Putamen (tissue), 1 donor: ENCODE results near the gene TPK1.

ENCODE experiments used
- DNase-seq: peaks from one replicate; pipeline ENCODE4 v3.0.0-alpha.2; 2016; ENCODE audit warnings: low spot score

The TPK1 gene

GRCh38 chr7:144835652-144836544 lies at the start of gene TPK1:
TSS of gene TPK1 (minus strand) at chr7:144836053. CDS start at chr7:144835602, 451 bp downstream.
- peak; percentile 91 for DNase-seq

- DNase-seq, result no peak
Observed at GRCh38 chr7:144885478-144885877, 49.6 kb upstream of the TPK1 start.

DNA sequence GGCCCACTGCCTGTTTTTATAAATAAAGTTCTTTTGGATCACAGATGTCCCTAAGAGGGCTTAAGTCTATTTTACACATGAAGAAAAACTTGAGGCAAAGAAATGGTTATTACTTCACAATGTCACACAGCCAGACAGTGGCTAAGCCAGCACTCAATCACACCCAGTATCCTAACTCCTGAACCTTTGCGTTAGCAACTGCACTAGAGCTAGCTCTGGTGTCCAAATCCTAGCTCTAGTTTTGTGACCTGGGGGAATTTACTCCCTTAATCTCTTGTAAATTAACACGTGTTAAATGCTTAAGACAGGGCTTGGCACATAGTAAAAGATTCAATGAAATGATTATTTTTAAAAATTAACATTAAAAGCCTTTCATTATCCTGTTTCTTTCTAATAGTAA lies 49.0 kb upstream of the TPK1 start:
- DNase-seq, result no peak

DNA sequence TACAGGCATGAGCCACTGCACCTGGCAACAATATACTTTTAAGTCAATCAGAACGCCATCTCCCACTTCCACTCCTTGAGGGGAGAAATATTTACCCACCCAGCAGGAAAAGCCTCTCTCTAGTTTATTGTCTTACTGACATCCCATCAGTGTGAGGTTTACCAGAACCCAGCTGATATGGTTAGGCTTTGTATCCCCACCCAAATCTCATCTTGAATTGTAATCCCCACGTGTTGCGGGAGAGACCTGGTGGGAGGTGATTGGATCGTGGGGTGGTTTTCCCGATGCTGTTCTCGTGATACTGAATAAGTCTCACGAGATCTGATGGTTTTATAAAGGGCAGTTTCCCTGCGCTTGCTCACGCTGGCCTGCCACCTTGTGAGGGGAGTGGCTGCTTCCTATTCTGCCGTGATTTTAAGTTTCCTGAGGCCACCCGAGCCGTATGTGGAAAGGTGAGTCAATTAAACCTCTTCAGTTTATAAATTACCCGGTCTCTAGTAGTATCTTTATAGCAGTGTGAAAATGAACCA lies 37.5 kb upstream of the TPK1 start:
- DNase-seq, result no peak

- no peak for DNase-seq
Observed at GRCh38 chr7:144869082-144869481, 33.2 kb upstream of the TPK1 start.

DNA sequence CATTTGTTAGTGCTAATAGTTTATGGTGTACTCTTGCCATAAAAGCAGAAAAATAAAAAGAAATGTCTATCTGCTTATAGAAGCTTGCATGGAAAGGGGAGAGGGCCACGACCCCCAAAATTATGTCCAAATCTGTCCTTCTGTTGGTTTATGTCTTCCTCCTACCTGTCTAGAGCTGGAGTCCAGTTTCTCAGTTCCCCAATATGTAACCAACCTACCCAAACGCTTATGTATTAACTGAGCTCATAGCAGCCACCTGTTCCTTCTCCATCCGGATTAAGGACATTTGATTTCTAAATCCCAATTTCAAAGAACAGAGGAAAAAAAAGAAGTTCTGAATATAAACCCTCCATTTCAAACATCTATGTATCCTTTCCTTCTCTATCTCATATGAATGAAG lies 30.3 kb upstream of the TPK1 start:
- no peak for DNase-seq

DNA sequence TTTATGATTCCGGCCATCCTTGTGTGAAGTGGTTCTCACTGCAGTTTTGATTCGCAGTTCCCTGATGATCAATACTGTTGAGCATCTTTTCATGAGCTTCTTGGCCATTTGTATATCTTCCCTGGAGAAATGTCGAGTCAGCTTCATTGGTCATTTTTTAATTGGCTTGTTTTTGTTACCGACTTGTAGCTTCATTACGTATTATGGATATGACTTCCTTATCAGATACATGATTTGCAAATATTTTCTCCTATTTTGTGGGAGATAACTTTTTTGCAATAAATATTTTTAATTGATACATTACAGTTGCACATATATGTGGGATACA lies 27.4 kb upstream of the TPK1 start:
- no peak for DNase-seq

DNA sequence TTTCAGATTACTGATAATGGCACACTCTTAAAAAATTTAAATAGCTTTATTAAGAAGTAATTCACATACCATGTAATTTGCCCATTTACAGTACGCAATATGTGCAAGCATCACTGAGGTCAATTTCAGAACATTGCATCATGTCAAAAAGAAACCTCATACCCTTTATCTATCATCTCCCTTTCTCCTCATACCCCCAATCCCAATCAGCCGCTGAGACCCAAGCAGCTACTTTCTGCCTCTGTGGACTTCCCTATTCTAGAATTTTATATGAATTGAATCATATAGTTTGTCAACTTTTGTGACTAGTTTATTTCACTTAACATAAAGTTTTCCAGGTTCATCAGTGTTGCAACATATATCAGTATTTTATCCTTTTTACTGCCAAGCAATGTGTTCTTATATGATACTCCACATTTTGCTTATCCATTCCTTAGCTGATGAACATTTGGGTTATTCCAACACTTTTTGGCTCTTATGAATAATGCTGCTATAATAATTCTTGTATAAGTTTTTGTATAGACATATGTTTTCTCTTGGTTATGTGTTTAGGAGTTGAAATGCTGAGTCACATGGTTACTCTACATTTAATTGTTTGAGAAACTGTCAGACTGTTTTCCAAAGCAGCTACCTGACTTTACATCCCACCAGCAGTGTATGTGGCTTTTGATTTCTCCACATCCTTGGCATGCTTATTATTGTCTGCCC lies 26.9 kb upstream of the TPK1 start:
- no peak for DNase-seq

DNA sequence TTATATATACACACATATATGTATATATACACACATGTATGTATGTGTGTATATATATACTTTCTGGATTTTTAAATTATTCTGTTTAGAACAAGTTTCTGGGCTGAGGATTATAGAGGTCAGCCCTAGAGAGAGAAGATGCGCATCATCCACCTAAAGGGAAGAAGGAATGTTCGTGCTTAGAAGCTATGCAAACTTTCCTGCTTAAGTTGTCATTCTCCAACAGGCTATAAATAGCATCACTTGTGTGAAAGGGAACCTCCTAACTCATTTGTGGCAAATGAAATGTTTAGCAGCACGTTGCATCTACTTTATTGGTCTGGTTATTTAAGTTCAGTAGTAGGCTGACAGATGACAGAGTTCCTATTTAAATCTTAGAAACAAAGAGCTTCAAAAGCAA lies 23.9 kb upstream of the TPK1 start:
- DNase-seq, result no peak

- DNase-seq, result no peak
Observed at GRCh38 chr7:144857463-144857862, 21.6 kb upstream of the TPK1 start.

GRCh38 chr7:144854839-144855424 lies 19.1 kb upstream of the TPK1 start:
- DNase-seq, result no peak

DNA sequence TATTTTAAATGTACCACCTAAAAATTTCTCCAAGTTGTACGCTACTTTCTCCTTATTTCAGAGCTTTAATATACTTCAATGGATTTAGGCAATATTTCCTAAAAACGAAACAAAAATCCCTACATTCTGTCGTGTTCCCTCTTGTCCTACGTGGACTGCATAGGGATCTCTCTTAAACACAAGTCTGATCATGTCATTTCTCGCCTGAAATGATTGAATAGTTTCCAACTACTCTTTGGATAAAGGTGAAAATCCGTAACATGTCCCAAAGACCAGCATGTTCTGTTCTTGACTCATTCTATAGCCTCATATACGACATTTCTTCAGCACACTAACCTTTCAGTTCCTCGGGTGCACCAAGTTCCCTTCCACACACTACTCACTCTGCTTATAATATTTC lies 17.7 kb upstream of the TPK1 start:
- no peak for DNase-seq

- DNase-seq, result no peak
Observed at GRCh38 chr7:144848078-144848477, 12.2 kb upstream of the TPK1 start.

- no peak for DNase-seq
Observed at GRCh38 chr7:144842377-144842851, 6.6 kb upstream of the TPK1 start.

GRCh38 chr7:144836545-144836842 lies 641 bp upstream of the TPK1 start:
- DNase-seq, result no peak

DNA sequence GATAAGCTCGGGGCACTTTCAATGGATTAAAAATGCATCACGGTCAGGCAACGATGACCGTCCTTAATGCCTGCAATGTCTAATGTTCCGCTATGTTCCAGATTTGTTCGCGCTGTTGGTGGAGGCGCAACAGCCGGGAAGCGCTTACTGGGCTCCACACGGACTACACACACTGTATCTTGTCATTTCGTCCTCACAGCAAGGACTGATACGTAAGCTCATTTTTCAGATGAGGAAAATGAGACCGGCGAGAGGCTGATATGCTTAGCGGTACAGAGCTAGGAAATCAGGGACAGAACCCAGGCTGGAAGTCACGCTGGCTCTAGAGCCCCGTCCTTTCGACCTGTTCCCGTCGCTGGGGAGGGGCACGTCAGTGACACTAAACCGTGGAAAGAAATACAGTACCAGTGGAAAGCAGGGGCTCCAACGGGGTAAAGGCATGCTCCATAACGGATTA lies 670 bp downstream of the TPK1 start:
- peak; percentile 65 for DNase-seq

- DNase-seq, result peak; percentile 55
Observed at GRCh38 chr7:144834641-144835144, 1.2 kb downstream of the TPK1 start.

DNA sequence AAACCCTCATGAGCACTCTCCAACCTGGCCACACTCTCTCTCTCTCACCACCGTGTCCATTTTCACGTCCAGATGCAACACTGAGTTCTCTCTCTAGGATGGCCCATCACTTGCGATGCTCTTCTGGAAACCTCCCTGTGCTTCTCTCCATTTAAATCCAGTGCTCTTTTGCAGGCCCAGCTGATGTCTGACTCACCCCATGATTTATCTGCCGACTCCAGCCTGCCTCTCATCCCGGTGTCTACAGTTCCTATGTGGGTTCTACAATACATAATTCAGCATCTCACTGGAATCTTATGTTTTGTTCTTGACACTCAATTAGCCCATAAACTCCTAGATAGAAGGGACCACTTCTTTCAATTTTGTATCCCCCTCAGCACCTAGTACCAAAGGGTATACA lies 5.0 kb downstream of the TPK1 start:
- no peak for DNase-seq

- no peak for DNase-seq
Observed at GRCh38 chr7:144830024-144830785, 5.6 kb downstream of the TPK1 start.

DNA sequence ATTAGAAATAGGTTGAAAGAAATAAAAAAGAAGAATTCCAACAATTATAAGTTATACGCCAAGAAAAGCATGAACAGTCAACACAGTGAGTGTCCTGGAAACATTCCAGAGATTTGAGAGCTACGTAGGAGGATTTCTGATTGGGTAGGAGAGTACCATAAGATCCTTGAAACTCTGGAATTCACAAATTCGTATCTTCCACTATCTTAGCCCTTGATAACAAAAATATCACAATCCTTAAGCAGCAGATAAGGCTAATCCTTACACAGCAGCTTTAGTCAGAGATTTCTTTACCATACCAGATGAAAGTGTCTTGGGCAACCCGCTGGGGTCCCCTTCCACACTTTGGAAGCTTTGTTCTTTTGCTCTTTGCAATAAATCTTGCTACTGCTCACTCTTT lies 8.2 kb downstream of the TPK1 start:
- no peak for DNase-seq

- no peak for DNase-seq
Observed at GRCh38 chr7:144826208-144826607, 9.6 kb downstream of the TPK1 start.

- DNase-seq, result no peak
Observed at GRCh38 chr7:144824360-144824759, 11.5 kb downstream of the TPK1 start.
